HFFc6 (cell line): ENCODE results near the gene KRTAP19-4. TPM values are rescaled to one million over a fixed set of nuclear protein-coding genes. Genes with fewer than 3 reads are reported as not detected.

Experiments used
- DNase-seq: peaks from one replicate; pipeline ENCODE4 v3.0.0-alpha.2; 2018
- H3K27ac Mint-ChIP-seq: 2 replicates; pipeline ENCODE4 v1.8.0; 2020; ENCODE audit warnings: mild to moderate bottlenecking, mixed read lengths
- H3K27me3 Mint-ChIP-seq: 2 replicates; pipeline ENCODE4 v1.8.0; 2021; ENCODE audit warnings: mild to moderate bottlenecking, moderate library complexity, mixed read lengths; ENCODE audit not compliant: insufficient read depth
- H3K36me3 Mint-ChIP-seq: 2 replicates; pipeline ENCODE4 v1.8.0; 2021; ENCODE audit warnings: low read depth, mixed read lengths
- H3K4me1 Mint-ChIP-seq: 2 replicates; pipeline ENCODE4 v1.8.0; 2020; ENCODE audit warnings: low read depth, mixed read lengths
- H3K4me3 Mint-ChIP-seq: 2 replicates; pipeline ENCODE4 v1.8.0; 2020; ENCODE audit warnings: mild to moderate bottlenecking, moderate library complexity, mixed read lengths
- H3K9me3 Mint-ChIP-seq: 2 replicates; pipeline ENCODE4 v1.8.0; 2020; ENCODE audit warnings: mild to moderate bottlenecking, mixed read lengths
- total RNA-seq, 6 experiments: library from RNA; stranded (reverse); fragmentation: NEBNext Ultra II Directional; extraction: Animal tissue kit (Norgen Biotek cat#: 25700); gene quantifications; 2 replicates in 1 of 6; 3 replicates in 5 of 6; pipeline ENCODE4 v1.2.3, GENCODE V29; 2021
- TF ChIP-seq, protein P1 (sequence below): fragments of 200-600 bp; sonication (generic); IDR thresholded peaks from 2 replicates; pipeline ENCODE4 v1.5.0; 2021; ENCODE audit warnings: antibody characterized with exemption, mild to moderate bottlenecking

Gene KRTAP19-4
- total RNA-seq, 6 experiments from 2014 or later = not detected

GRCh38 chr21:30480145-30480544, 16.8 kb downstream of the KRTAP19-4 start, which contains the start of gene KRTAP19-1:
Gene KRTAP19-1, minus strand, starts transcription at chr21:30480367. Its CDS starts 50 bp downstream, at chr21:30480317.
- H3K27me3 Mint-ChIP-seq = no peaks in the 10 kb centered on the region
- TF ChIP-seq, protein P1, sequence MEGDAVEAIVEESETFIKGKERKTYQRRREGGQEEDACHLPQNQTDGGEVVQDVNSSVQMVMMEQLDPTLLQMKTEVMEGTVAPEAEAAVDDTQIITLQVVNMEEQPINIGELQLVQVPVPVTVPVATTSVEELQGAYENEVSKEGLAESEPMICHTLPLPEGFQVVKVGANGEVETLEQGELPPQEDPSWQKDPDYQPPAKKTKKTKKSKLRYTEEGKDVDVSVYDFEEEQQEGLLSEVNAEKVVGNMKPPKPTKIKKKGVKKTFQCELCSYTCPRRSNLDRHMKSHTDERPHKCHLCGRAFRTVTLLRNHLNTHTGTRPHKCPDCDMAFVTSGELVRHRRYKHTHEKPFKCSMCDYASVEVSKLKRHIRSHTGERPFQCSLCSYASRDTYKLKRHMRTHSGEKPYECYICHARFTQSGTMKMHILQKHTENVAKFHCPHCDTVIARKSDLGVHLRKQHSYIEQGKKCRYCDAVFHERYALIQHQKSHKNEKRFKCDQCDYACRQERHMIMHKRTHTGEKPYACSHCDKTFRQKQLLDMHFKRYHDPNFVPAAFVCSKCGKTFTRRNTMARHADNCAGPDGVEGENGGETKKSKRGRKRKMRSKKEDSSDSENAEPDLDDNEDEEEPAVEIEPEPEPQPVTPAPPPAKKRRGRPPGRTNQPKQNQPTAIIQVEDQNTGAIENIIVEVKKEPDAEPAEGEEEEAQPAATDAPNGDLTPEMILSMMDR = no peak
- H3K27ac Mint-ChIP-seq = no peak within 1 kb of the TSS
- no peak for DNase-seq
- H3K4me1 Mint-ChIP-seq = no peaks in the 10 kb centered on the region
- no peaks in the 10 kb centered on the region for H3K36me3 Mint-ChIP-seq
- H3K4me3 Mint-ChIP-seq = no peak within 1 kb of the TSS
- H3K9me3 Mint-ChIP-seq = peaks cover 35% of the 10 kb centered on the region

- no peak overlapping the region for H3K4me3 Mint-ChIP-seq
- H3K4me1 Mint-ChIP-seq = no peaks in the 10 kb centered on the region
- H3K27ac Mint-ChIP-seq = no peak overlapping the region
- H3K9me3 Mint-ChIP-seq = peaks cover 33% of the 10 kb centered on the region
- no peaks in the 10 kb centered on the region for H3K36me3 Mint-ChIP-seq
- no peaks in the 10 kb centered on the region; the same call in 1 of the 2 replicates for H3K27me3 Mint-ChIP-seq
- no peak for DNase-seq
- TF ChIP-seq, protein P1 = no peak
Measured at GRCh38 chr21:30479259-30479658, 17.7 kb downstream of the KRTAP19-4 start.

GRCh38 chr21:30478004-30478403, 19.0 kb downstream of the KRTAP19-4 start:
- H3K27ac Mint-ChIP-seq = no peak overlapping the region
- no peak overlapping the region for H3K4me3 Mint-ChIP-seq
- TF ChIP-seq, protein P1 = no peak
- peaks cover 39% of the 10 kb centered on the region for H3K9me3 Mint-ChIP-seq
- no peaks in the 10 kb centered on the region for H3K4me1 Mint-ChIP-seq
- no peak for DNase-seq
- no peaks in the 10 kb centered on the region; the same call in 1 of the 2 replicates for H3K27me3 Mint-ChIP-seq
- H3K36me3 Mint-ChIP-seq = no peaks in the 10 kb centered on the region

DNA sequence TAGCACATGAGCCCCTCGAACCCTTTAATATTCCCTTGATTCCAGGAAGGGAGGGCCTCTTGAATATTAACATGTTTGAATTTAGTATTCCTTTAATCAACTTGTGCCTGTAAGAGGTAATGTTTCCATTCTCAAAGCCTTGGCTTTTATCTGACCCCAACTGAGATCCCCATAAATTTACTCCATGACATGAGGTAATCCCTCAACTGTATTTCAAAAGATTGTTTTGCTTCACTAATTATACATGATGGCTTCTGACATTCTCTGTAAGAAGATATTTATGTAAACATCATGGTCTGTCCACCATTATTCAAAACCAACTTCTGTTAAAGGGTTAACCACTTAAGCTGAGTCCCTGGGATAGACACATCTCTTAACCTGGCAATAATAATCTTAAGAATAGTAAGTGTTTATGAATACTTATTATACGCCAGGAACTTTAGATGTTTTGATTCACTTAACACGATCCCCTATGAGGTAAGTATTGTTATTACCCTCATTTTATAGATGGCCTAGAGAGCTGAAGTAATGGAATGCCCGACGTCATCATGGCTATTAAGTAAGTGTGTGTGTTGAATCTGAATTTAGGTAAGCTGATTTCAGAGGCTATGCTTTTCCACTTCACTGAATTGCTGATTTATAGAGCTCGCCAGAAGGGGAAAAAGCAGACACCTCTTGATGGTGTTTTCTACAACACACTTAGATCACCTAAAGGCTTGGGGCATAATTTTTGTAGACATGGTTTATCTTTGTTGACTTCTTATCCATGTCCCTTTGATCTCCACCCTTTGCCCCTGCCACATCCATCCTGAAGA, 27.9 kb downstream of the KRTAP19-4 start:
- no peak for DNase-seq
- no peak overlapping the region for H3K27ac Mint-ChIP-seq
- no peak overlapping the region for H3K4me3 Mint-ChIP-seq
- H3K36me3 Mint-ChIP-seq = no peaks in the 10 kb centered on the region
- TF ChIP-seq, protein P1 = no peak
- H3K4me1 Mint-ChIP-seq = no peaks in the 10 kb centered on the region
- peaks cover 37% of the 10 kb centered on the region for H3K9me3 Mint-ChIP-seq
- no peaks in the 10 kb centered on the region for H3K27me3 Mint-ChIP-seq

DNA sequence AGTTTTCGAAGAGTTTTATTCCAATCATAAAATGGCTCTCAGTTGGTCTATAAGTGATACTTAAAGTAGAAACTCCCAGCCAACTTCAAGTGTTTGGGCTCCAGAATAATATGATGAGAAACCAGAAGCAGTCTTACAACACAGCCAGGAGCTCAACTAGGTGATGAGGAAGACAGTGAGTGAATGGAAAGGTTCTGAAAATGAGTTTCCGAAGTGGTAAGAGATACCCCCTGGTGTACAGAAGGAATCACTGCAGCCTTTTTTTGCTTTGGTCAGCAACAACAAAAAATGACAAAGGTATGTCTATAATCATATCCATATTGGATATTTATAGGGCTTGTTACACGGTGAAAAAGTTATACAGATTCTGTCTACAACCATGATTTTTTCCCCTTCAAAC, 33.3 kb downstream of the KRTAP19-4 start:
- H3K27me3 Mint-ChIP-seq = no peaks in the 10 kb centered on the region; the same call in 1 of the 2 replicates
- H3K9me3 Mint-ChIP-seq = peaks cover 40% of the 10 kb centered on the region
- no peaks in the 10 kb centered on the region for H3K4me1 Mint-ChIP-seq
- TF ChIP-seq, protein P1 = peak; percentile 68
- H3K36me3 Mint-ChIP-seq = no peaks in the 10 kb centered on the region
- no peak overlapping the region for H3K27ac Mint-ChIP-seq
- no peak for DNase-seq
- H3K4me3 Mint-ChIP-seq = no peak overlapping the region
